Activated T-cell treated with anti-CD3 and anti-CD28 coated beads for 4 hours (primary cell): ENCODE data around the gene SOAT1.
"Not testable (repeated sequence)": the region's sequence is repeated elsewhere in the genome, so short reads cannot be mapped to it uniquely, and the experiment has no call there.

ENCODE experiments used
- DNase-seq: peaks from one replicate; pipeline ENCODE4 v3.0.0-alpha.2; 2020

The SOAT1 gene

GRCh38 chr1:179310291-179310690 lies 16.7 kb downstream of the SOAT1 start:
- DNase-seq: no peak

- no peak for DNase-seq
Observed at GRCh38 chr1:179310721-179311120, 17.1 kb downstream of the SOAT1 start.

- DNase-seq: no peak
Observed at GRCh38 chr1:179311149-179311700, 17.6 kb downstream of the SOAT1 start.

- DNase-seq: no peak
Observed at GRCh38 chr1:179313004-179313403, 19.4 kb downstream of the SOAT1 start.

GRCh38 chr1:179314928-179315327 lies 21.3 kb downstream of the SOAT1 start:
- no peak for DNase-seq

GRCh38 chr1:179318491-179318890 lies 24.9 kb downstream of the SOAT1 start:
- DNase-seq: no peak

DNA sequence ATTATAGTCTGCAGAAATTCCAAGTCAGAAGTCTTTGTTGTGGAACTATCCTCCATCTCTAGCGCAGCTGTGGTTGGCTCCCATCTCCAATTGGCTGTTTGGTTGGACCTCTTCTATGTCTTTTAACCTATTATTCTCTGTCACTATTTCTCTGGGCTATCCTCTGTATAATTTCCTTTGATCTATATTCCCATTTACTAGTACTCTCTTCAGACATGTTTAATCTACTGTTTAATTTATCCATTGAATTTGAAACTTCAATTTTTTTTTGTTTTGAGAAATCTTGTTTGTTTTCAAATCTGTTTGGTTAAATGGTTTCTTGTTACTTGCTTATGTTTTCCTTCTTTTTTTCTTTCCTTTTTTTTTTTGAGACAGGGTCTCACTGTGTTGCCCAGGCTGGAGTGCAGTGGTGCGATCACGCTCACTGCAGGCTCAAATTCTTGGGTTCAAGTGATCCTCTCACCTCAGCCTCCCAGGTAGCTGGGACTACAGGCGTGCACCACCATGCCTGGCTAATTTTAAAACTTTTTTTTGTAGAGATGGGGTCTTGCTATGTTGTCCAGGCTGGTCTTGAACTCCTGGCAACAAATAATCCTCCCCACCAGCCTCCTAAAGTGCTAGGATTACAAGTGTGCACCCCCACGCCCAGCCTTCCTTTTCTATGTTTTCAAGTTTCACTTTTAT lies 28.1 kb downstream of the SOAT1 start:
- DNase-seq: no peak

DNA sequence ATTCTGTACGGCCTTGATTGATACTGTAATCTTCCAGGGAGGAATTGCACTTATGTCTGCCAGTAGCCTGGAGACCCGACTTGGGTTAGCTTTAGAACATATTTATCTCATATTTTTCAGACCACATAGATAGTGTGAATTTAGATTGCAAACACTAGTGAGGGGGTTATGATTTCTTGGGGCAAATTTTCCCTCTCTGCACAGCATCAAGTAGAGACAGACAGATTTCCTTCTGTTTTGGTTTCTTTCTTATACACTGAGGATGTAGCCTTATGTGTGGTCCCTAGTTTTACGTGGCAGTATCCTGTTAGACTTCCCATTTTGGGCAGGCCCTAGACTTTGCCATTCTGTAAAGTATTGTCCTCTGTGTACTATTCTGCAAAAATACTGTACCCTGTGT lies 29.0 kb downstream of the SOAT1 start:
- DNase-seq: no peak

GRCh38 chr1:179323436-179323835 lies 29.8 kb downstream of the SOAT1 start:
- DNase-seq: no peak

GRCh38 chr1:179325836-179326235 lies 32.2 kb downstream of the SOAT1 start:
- DNase-seq: no peak

GRCh38 chr1:179326746-179327145 lies 33.1 kb downstream of the SOAT1 start:
- no peak for DNase-seq

DNA sequence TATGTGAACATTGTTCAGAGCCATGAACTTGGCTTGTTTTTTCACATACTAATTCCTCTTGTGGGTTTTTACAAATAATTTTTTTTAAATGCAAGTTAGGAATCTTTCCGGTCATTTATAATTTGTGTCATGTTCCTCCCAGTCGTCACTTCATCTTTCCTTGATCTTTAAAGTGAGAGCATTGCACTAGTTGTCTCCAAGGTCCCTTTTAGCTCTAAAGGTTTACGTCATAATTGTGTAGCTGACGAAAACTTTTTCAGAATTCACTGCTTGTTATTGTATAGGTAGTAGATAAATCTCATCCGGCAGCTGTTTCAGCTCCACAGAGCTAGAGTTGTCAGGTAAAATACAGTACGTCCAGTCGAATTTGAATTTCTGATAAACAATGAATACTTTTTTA lies 33.6 kb downstream of the SOAT1 start:
- no peak for DNase-seq

DNA sequence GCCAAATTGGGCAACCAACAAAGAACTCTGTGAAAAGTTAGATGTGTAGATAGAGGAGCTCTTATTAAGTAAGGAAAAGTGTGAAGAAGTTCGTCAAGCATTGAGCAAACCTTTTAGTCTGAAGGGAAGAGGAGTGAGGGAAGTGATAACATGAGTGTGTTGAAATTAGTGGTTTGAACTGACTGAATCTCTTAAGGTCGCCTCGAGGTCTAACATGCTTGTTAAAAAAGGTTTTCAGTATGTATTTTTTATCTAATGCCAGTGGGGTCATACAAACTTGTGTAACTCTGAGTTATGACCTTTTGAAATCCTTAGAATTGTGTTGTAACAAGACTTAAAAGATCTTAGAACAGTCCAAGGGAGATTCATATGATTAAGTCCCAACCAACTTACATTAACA lies 34.1 kb downstream of the SOAT1 start:
- no peak for DNase-seq

DNA sequence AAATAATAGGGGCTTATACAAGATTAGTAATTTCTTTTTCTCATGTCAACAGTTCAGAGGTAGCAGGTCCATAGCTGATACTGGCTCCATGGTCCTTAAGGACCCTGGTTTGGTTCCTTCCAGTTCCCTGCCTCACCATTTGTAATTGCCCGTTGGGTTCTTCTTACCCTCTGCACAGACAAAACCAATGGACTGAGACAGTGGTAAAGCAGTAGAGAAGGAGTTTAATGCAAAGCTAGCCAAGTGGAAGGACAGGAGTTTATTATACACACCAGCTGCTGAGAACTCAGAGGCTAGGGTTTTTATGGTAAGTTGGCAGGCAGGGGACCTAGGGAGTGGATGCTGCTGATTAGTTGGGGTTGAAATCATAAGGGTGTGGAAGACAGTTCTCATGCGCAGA lies 36.3 kb downstream of the SOAT1 start:
- no peak for DNase-seq

DNA sequence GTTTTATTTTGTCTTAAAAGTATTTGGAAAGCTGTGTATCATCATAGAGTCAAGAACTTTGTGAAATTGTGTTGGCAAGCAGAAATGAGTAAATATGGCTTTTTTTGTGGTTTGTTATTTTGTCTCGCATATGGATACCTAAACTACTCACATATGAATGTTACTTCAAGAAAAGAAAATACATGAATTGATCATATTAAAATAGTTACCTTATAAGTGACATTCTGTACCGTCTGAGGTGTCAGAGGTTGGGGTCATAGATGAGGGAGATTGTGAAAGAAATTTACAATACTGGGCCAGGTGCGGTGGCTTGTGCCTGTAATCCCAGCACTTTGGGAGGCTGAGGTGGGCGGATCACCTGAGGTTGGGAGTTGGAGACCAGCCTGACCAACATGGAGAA lies 40.8 kb downstream of the SOAT1 start:
- no peak for DNase-seq

- no peak for DNase-seq
Observed at GRCh38 chr1:179337288-179337687, 43.7 kb downstream of the SOAT1 start.

- no peak for DNase-seq
Observed at GRCh38 chr1:179337942-179338560, 44.5 kb downstream of the SOAT1 start.

DNA sequence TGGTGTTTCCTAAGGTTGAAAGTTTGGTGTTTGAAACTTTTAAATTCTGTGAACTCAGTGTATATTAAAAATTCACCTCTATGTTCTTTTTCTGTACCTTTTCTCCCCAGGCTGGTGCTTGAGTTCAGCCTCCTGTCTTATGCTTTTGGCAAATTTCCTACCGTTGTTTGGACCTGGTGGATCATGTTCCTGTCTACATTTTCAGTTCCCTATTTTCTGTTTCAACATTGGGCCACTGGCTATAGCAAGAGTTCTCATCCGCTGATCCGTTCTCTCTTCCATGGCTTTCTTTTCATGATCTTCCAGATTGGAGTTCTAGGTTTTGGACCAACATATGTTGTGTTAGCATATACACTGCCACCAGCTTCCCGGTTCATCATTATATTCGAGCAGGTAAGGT lies 47.3 kb downstream of the SOAT1 start:
- no peak for DNase-seq

DNA sequence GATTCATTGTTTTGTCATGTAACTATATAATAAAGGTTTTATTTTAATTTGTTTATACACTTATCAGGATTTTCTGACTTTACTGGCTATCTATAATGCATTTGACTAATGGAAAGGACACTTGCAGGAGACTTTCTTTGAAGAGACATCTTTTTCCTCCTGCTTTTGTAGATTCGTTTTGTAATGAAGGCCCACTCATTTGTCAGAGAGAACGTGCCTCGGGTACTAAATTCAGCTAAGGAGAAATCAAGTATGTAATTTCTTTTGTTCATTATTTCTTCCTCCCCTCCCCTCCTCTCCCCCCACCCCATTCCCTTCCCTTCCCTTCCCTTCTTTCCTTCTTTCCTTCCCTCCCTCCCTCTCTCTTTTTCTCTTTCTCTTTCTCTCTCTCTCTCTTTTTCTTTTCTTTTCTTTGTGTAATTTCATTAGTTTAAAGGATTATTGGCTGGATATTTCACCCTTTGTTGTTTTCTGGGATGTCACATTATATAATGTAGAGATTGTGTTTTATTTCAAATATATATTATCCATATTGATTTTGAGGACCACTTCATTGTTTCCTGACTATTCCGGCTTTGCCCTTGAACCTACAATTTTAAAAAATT lies 48.4 kb downstream of the SOAT1 start:
- no peak for DNase-seq

DNA sequence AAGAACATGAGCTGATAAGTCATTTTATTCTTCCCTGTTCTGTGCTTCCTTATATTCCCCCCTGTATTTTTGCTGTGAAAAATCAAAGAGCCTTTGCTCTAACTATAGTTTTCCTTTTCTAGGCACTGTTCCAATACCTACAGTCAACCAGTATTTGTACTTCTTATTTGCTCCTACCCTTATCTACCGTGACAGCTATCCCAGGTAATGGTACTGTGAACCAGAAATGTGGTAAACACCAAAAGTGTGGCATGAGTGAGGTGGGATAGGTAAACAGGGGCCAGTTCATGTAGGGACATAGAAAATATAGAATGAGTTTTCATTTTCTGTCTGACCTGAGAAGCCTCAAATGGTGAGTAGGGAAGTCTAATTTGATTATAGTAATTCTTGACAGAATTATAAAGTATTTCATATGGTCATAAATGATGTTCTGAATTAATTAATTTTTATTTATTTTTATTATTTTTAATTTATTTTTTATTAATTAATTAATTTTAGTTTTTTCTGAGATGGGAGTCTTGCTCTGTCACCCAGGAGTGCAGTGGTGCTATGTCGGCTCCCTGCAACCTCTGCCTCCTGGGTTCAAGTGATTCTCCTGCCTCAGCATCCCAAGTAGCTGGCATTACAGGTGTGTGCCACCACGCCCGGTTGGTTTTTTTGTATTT lies 49.3 kb downstream of the SOAT1 start:
- no peak for DNase-seq

DNA sequence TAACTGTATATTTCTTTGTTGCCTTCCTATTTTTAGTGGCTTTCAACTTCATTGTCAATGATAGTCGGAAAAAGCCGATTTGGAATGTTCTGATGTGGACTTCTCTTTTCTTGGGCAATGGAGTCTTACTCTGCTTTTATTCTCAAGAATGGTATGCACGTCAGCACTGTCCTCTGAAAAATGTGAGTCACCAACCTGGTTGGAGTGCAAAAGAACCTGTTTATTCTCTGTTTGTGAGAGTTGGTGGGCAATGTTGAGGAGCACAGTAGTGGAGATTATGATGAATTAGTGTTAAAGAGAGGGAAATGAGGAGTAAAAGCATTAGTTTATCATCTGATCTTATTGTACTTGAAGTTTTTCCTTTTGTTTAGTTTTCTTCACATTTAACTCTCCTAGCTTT lies 57.7 kb downstream of the SOAT1 start:
- DNase-seq: no peak

DNA sequence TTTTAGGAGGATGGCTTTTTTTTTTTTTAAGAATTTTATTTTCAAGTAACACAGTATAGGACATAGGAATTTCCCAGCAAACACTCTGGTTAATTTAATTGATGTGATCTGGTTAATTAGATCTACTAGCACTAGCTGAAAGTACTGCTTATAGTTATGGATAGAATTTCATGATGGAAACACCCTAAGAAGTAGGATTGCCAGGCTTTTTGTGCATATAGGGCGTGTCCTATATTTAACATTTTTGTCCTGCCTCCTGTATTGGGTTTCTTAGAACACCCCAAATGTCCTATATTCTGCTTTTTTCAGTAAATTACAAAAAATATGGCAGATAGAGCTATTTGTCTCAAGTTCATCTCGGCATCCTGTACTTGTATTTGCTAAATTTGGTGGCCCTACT lies 58.6 kb downstream of the SOAT1 start:
- DNase-seq: no peak

DNA sequence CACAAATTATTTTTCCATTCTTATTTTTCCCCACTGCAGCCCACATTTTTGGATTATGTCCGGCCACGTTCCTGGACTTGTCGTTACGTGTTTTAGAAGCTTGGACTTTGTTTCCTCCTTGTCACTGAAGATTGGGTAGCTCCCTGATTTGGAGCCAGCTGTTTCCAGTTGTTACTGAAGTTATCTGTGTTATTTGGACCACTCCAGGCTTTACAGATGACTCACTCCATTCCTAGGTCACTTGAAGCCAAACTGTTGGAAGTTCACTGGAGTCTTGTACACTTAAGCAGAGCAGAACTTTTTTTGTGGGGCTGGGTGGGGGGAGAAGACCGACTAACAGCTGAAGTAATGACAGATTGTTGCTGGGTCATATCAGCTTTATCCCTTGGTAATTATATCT lies 59.9 kb downstream of the SOAT1 start:
- no peak for DNase-seq

GRCh38 chr1:179361631-179362030 lies 68.0 kb downstream of the SOAT1 start:
- not testable (repeated sequence) for DNase-seq
